Activated CD8-positive, alpha-beta memory T cell treated with anti-CD3 and anti-CD28 coated beads, Interleukin-2, amount 50 U/mL, for 48 hours (primary cell): Measurements from ENCODE around the gene IGIP.
A peak's percentile ranks its signal among the peaks of the same experiment; 100 is the strongest.

Experiments used
- DNase-seq: peaks from one replicate; pipeline ENCODE4 v3.0.0-alpha.2; 2020

The IGIP gene

DNA sequence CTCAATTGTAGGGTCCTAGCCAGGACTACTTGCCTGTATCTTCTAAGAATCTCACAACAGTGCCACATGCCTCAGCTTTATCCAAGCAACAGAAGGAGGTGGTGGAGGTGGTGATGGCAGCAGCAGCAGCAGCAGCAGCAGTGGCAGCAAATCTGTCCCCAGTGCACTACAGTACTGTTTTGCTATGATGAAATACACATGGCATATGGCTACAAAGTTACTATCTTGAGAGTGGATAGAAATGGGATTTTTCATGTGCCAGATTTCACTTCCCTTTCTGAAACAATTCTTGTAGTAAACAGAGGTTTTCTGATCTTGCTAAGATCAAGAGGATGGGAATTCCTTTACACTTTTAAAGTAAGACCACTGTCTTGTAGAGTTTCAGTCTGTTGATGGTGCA is 41.2 kb downstream of the IGIP start:
- DNase-seq, result no peak

DNA sequence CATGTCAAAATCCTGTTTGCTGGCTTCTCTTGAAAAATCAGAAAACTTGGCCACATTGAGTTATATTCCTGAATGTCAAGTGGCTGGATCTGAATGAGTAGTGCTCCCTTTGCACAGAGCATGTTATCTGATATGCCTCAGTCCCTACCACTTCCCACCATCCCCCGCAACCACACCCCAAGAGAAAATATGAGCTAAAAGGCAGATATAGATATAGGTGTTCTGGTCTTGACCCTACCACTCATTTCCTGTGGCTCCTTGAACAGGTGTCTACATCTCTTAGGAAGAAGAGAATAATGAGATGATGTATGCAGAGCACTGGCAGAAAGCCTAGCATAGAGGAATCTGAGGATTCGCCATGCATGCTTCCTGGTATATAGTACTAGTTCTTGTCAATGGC is 42.6 kb downstream of the IGIP start:
- no peak for DNase-seq

DNA sequence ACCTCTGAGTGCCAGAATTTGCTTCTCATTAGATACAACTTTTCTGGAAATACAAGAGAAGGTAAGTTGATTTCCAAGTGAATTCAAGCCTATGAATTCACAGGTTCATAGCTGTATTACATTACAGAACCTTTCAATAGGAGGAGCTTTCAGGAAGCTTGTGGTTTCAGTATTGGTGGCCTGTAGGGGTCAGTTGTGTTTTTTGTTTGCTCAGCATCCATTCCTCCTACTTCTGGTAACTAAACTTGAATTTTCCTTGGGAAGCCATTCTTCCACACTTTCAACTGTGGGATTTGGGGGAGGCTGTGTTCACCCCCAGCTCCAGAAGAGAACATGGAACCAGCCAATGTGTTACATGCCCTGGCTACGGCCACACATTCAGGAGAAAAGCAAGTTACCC is 43.7 kb downstream of the IGIP start:
- no peak for DNase-seq

DNA sequence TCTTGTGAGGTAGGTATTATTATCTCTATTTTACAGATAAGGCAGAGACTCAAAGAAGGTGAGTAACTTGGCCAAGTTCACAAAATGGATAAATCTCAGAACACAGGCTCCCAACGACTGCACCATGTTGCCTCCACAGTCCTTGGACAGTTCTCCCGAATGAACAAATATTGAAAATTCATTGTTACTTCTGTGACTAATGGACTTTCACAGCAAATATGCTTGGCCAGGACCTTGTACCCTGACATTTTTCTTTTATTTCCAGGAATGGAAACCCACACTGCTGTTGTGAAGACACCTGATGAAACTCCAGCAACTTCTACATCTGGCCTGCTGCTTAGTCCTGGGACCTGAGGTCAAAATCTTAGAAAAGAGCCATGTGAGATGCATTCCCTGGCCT is 46.7 kb downstream of the IGIP start:
- no peak for DNase-seq

DNA sequence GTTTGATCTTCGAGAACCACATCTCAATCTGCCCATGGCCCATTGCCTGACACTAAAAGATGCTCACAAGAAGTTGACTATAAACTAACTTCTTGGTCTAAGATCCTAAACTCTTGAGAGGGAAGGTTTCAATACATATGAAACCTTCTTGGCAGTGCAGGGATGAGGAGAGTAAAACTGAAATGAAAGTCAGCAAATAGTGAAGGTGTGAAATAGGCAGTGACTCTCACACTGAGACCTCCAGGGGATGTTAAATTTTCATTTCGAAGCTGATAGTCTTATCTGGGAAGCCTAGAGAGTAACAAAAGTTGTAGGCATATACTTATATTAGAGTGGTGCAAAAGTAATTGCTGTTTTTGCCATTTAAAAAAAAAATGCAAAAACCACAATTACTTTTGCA is 48.3 kb downstream of the IGIP start:
- no peak for DNase-seq

DNA sequence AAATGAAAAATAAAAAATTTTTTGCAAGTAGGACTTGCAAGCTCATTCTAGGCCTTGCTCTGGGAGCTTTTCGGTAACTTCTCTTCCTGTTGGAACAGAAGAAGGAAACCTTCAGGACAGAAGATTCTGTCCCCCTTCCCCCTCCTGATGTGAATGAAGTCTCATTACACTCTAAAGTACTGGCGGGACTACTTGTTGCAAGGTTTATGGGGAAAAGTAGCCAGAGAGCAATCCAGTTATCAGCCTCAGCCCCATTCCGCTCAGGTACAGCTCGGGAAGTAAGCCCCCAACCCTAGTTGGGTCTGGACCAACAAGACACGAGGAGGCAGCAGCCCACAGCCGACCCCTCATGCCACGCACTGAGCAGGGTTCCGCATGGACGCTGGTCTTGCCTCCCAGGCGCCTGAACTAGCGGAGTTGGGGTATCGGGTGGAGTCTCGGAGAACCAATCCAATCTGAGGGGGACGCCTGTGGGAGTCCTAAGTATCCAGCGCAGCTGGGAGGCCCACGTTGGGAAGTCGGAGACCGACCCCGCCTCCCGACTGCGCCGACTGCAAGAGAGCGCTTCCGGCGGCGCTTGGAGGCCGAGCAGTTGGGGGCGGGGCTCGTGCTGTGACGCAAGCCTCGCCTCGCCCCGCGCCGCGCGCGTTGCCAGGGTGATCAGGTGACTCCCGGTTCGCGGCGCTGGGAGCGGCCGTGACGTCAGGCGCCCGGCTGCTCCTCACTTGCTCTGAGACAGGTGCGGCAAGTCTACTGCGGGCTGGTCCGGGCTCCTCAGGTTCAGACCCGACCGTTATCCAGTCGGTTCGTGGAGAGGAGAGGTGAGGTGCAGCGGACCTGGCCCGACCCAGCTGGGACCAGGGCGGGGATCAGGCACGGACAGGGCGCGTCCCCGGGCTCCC is 49.0 kb downstream of the IGIP start, which contains the start of gene CYSTM1:
Gene CYSTM1 (plus strand): TSS at position 724 of the 902 bp plus-strand sequence. CDS start 19,278 bp downstream, outside the sequence.
- DNase-seq, result peak; percentile 98

DNA sequence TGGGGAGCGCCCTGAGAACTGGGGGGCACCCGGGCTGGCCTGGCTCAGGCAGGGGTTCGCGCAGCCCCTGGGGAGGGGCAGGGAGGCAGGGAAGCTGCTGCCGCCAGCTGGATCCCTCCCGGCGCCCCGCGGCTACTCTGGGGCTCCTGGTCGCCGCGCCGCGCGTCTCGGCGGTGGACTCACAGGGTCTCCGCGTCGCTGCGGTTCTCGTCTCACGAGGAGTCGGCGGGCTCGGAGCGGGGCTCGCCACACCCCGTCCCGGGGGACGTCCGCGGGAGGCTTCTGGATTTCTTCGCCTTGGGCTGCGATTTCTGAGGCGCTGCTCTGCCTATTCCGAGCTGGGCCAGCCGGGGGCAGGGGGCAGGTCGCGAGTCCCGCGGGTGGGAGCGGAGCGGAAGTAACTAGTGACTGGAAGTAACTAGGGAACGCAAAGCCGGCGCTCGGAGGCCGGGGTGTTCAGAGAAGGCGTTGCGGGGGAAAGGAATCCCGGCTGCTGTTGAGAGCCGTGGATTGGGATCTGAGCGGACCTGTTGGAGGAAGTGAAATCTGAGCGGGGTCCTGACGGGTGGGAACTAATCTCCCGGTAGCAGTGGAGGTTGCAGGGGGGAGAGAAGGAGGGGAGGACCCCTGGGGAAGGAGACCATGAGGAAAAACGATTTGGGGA is 49.8 kb downstream of the IGIP start:
- peak; percentile 86 for DNase-seq

DNA sequence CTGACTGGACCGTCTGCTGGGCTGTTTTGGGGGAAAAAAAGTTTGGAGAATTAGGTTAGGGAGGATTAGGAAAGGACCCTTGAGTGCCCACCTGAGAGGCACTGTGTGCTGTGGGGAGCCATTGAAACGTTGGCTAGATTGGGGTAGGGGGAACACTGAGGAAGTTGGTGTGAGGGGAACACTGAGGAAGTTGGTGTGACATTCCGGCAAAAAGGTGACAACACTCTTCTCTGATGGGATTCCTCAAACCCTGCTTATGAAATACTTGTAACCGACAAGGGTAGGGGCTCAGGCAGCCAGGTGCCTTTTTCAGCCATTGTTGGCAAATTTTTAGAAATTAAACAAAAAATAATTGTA is 50.3 kb downstream of the IGIP start:
- DNase-seq, result no peak

DNA sequence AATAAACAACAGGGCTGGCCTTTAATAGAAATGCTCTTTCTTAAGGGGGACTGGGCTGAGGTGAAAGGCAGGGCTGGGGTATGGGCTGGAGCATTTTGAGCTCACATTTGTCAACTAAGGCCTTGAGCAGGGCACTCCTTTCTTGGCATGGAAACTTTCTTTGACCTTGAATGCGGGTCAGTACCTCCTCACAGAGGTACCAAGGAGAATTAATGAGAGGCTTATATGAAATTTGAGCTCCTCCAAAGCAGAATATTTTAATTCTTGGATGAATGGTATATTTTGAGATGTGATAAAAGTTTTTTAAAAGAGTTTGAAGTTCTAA is 52.3 kb downstream of the IGIP start:
- DNase-seq, result no peak

DNA sequence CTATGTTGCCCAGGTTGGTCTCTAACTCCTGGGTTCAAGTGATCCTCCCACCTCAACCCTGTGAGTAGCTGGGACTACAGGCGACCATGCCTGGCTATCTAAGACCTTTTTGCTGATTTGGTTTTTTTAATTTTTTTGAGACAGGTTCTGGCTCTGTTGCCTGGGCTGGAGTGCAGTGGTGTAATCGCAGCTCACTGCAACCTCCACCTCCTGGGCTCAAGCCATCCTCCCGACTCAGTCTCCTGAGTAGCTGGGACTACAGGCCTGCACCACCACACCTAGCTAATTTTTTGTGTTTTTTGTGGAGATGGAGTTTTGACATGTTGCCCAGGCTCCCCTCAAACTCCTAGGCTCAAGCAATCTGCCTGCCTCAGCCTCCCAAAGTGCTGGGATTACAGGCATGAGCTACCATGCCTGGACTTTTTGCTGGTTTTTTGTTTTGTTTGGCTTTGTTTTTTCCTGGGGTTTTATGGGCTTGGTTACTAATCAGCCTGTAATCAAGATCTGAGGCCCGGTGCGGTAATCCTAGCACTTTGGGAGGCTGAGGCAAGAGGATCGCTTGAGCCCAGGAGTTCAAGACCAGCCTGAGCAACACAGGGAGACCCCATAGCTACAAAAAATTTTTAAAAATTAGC is 52.9 kb downstream of the IGIP start:
- DNase-seq, result no peak
